Lower lobe of right lung (tissue), 2 donors: Measurements from ENCODE around the gene TACR3. TPM values are rescaled to one million over a fixed set of nuclear protein-coding genes. Genes with fewer than 3 reads are reported as not detected.
"Not testable (repeated sequence)": the region's sequence is repeated elsewhere in the genome, so short reads cannot be mapped to it uniquely, and the experiment has no call there.

Source experiments
- ATAC-seq, 2 donors: fragments of 200-7000 bp; cut with Tn5 transposase; one replicate each; pipeline ENCODE4 v1.9.1; 2020 to 2022; ENCODE audit warnings: mild to moderate bottlenecking in 2 of 2, moderate library complexity in 2 of 2
- DNase-seq: peaks from one replicate; pipeline ENCODE4 v3.0.0-alpha.2; 2020
- H3K27ac ChIP-seq: fragments of 200-600 bp; one replicate; pipeline ENCODE4 v1.8.0; 2022
- H3K27me3 ChIP-seq: fragments of 200-600 bp; one replicate; pipeline ENCODE4 v1.8.0; 2022; ENCODE audit warnings: low read depth
- H3K36me3 ChIP-seq: fragments of 200-600 bp; one replicate; pipeline ENCODE4 v1.8.0; 2022; ENCODE audit warnings: mild to moderate bottlenecking
- H3K4me1 ChIP-seq: fragments of 200-600 bp; one replicate; pipeline ENCODE4 v1.8.0; 2022
- H3K4me3 ChIP-seq: fragments of 200-600 bp; one replicate; pipeline ENCODE4 v1.8.0; 2022; ENCODE audit warnings: mild to moderate bottlenecking
- H3K9me3 ChIP-seq: fragments of 200-600 bp; one replicate; pipeline ENCODE4 v1.8.0; 2022
- CTCF ChIP-seq: fragments of 200-600 bp; IDR thresholded peaks from one replicate; pipeline ENCODE4 v1.8.0; 2022; ENCODE audit warnings: antibody characterized with exemption, mild to moderate bottlenecking
- intact Hi-C: fragments of 100-400 bp; cut with DNase I; formaldehyde crosslinking; loops from one replicate; pipeline ENCODE4 v1.11.0; 2022
- total RNA-seq: library from RNA; stranded (reverse); fragmentation: NEBNext Ultra II Directional; extraction: Animal tissue kit (Norgen Biotek cat#: 25700); gene quantifications from one replicate; pipeline ENCODE4 v1.2.1, GENCODE V29; 2021
- donor health status: DM: no; HTN: yes; CAD: no; lungs with severe emphysema.

Gene TACR3
- total RNA-seq, 1 donor from 2014 or later: 0.24 TPM

- DNase-seq: no peak
- H3K4me3 ChIP-seq: no peak overlapping the region
- intact Hi-C loops: no loop called here
- H3K4me1 ChIP-seq: no peaks in the 10 kb centered on the region
- TF ChIP-seq CTCF: no peak
- H3K27me3 ChIP-seq: no peaks in the 10 kb centered on the region
- no peaks in the 10 kb centered on the region for H3K9me3 ChIP-seq
- H3K27ac ChIP-seq: no peak overlapping the region
- H3K36me3 ChIP-seq: no peaks in the 10 kb centered on the region
- ATAC-seq: peak in 1 of 2 donors; percentile 45
Measured at GRCh38 chr4:103721251-103721650, 1.5 kb upstream of the TACR3 start.

GRCh38 chr4:103720661-103721060, 876 bp upstream of the TACR3 start:
- intact Hi-C loops: no loop called here
- H3K36me3 ChIP-seq: no peaks in the 10 kb centered on the region
- no peak for TF ChIP-seq CTCF
- H3K27ac ChIP-seq: no peak overlapping the region
- H3K9me3 ChIP-seq: no peaks in the 10 kb centered on the region
- no peaks in the 10 kb centered on the region for H3K27me3 ChIP-seq
- H3K4me3 ChIP-seq: no peak overlapping the region
- no peak for ATAC-seq
- no peaks in the 10 kb centered on the region for H3K4me1 ChIP-seq
- DNase-seq: no peak

- H3K4me3 ChIP-seq: peak overlapping the region; percentile 26
- DNase-seq: no peak
- H3K36me3 ChIP-seq: no peaks in the 10 kb centered on the region
- no peaks in the 10 kb centered on the region for H3K27me3 ChIP-seq
- no peak for TF ChIP-seq CTCF
- H3K4me1 ChIP-seq: no peaks in the 10 kb centered on the region
- intact Hi-C loops: no loop called here
- peak; percentile 22 to 50 for ATAC-seq
- no peak overlapping the region for H3K27ac ChIP-seq
- H3K9me3 ChIP-seq: no peaks in the 10 kb centered on the region
Measured at GRCh38 chr4:103719105-103719829, 518 bp downstream of the TACR3 start.

GRCh38 chr4:103692615-103693014, 27.2 kb downstream of the TACR3 start:
- ATAC-seq: no peak
- intact Hi-C loops: no loop called here
- H3K36me3 ChIP-seq: no peaks in the 10 kb centered on the region
- no peak overlapping the region for H3K27ac ChIP-seq
- H3K4me1 ChIP-seq: no peaks in the 10 kb centered on the region
- H3K9me3 ChIP-seq: no peaks in the 10 kb centered on the region
- H3K27me3 ChIP-seq: no peaks in the 10 kb centered on the region
- no peak for TF ChIP-seq CTCF
- H3K4me3 ChIP-seq: no peak overlapping the region
- DNase-seq: no peak

- no peaks in the 10 kb centered on the region for H3K36me3 ChIP-seq
- H3K4me3 ChIP-seq: no peak overlapping the region
- no peaks in the 10 kb centered on the region for H3K9me3 ChIP-seq
- intact Hi-C loops: no loop called here
- H3K4me1 ChIP-seq: no peaks in the 10 kb centered on the region
- DNase-seq (no peak), ATAC-seq (no peak)
- TF ChIP-seq CTCF: no peak
- H3K27me3 ChIP-seq: no peaks in the 10 kb centered on the region
- no peak overlapping the region for H3K27ac ChIP-seq
Measured at GRCh38 chr4:103673983-103674382, 45.8 kb downstream of the TACR3 start.

- intact Hi-C loops, H3K36me3 ChIP-seq, H3K27ac ChIP-seq, H3K9me3 ChIP-seq, DNase-seq, H3K4me1 ChIP-seq, H3K4me3 ChIP-seq, H3K27me3 ChIP-seq, ATAC-seq: not testable (repeated sequence)
Measured at GRCh38 chr4:103666764-103667163, 53.0 kb downstream of the TACR3 start.
